ENCODE data around the gene SDR42E2. TPM values are rescaled to one million over a fixed set of nuclear protein-coding genes. Genes with fewer than 3 reads are reported as not detected.
"Not testable (repeated sequence)": the region's sequence is repeated elsewhere in the genome, so short reads cannot be mapped to it uniquely, and the experiment has no call there.

Gene SDR42E2
- polyA plus RNA-seq, 10 donors = 0.05 to 0.13 (median 0.05) TPM; not detected in 5

DNA sequence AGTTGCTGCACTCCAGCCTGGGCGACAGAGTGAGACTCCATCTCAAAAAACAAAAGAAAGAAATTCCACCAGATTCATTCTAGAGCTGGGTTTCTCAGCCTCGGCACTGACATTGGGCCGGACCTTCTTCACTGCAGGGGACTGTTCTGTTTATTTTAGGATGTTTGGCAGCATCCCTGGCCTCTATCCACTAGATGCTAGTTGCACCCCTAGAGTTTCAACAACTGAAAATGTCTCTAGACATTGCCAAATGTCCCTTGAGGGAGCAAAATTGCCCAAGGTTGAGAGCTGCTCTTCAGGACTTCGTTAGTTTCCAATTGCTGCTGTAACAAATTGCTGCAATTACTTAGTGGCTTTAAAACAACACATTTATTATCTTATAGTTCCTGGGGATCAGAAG, 50.9 kb downstream of the SDR42E2 start:
- DNase-seq = no peak

DNA sequence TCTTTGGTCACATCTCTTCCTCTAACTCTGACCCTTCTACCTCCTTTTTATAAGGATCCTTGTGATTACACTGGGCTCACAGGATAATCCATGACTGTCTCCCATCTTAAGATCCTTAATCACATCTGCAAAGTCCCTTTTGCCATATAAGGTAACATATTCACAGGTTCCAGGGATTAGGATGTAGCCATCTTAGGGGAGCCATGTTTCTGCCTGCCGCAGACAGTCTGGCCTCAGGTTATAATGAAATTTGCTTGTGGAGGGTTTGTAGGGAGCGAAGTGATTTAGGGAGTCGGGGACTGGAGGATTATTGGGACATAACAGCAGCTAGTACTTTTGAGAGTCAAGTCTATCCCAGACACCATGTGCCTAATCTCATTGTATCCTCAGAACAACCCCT, 51.5 kb downstream of the SDR42E2 start:
- no peak for DNase-seq

DNA sequence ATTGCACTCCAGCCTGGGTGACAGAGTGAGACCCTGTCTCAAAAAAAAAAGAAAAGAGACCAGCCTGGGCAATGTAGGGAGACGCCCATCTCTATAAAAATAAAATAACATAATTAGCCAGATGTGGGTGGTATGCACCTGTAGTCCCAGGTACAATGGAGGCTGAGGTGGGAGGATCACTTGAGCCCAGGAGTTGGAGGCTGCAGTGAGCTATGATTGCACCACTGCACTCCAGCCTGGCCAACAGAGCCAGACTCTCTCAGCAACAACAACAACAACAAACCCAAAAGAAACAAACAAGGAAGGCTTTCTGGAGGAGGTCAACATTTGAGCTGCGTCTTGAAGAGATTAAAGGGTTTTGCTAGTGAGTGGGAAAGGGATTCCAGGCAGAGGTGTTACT, 52.1 kb downstream of the SDR42E2 start:
- no peak for DNase-seq

DNA sequence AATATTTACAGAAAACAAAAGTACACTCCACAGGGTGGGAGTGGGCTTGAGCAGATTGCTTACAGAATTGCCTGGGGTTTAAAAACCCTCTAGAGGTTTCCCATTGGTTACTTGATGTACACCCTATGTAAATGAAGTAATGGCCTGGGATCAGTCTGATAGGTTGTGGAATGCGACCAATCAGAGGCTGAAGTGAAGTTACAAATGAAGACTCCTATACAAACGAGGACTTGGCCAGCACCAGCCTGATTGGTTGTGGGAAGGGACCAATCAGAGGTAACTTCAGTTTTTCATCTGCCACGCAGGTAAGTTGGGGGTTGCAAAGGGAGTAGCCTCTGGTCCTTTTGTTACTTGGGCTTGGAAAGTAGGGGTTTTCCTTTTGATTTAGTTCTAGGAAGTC, 52.6 kb downstream of the SDR42E2 start:
- no peak for DNase-seq

DNA sequence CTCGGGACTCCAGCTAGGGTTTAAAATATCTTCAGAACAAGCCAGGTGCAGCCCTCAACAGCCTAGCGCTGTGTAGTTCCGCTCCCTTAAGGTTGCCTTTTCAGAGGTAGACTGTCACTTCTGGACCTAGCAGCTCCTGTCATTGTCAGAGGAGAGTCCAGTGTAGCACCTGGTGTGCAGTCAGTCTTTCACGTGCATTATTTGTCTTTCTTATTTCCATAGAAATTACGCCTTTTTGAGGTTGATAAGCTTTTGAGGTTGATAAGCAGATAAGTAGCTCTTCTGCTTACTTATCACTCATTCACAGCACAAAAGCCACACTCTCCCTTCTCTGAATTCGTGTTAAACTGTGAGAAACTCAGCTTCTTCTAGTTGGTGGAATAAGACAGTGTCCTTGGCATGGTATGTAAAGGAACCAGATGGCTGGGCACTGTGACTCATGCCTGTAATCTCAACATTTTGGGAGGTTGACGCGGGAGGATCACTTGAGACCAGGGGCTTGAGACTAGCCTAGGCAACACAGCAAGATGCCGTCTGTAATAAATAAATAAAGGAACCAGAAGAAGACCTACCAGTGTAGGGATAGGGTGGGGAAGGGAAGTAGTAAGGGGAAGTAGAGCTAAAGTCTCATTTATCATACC, 54.0 kb downstream of the SDR42E2 start:
- no peak for DNase-seq

DNA sequence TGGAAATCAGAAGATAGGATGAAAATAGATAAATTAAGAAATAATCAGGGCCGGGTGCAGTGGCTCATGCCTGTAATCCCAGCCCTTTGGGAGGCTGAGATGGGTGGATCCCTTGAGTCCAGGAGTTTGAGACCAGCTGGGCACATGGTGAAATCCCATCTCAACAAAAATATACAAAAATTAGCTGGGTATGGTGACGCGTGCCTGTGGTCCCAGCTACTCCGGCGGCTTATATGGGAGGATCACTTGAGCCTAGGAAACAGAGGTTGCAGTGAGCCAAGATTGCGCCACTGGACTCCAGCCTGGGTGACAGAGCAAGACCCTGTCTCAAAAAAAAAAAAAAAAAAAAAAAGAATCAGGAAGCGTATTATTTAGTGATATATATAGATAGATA, 54.5 kb downstream of the SDR42E2 start:
- DNase-seq = not testable (repeated sequence)

DNA sequence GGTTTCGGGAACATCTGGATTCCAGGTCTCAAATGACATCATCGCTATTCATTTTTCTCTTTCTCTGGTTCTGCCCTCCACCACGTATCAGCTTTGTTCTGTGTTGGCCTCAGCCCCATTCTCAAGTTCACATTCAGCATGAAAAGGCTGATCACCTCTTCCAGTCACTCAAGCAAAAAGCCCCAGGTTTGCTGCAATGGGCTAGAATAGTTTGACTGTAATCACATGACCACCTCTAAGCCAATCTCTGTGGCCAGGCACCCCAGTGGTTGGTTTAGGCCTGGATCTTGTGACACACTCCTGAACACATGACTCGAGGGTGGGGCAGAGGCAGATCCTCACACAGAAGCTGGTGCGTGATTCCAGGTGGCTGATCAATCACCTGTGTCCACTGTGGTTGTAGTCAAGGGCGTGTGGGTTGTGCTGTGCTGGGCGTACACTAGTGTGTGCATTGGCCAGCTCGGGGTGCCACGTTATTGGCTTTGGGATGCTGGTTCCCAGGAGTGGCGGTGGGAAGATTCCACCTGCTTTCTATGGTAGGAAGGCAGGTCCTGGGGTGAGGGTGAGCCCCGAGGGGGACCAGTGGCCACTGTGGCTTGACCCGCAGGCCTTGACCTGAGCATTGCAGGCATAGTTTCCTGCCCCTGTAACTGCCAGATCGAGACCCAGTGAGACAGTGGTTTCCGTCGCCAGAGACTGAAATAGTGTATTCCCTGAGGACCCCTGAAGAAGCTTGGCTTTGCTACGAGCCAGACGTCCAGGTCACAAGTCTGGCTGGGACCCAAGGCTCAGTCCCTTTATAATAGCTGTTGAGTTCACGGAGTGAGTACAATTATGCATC, 55.8 kb downstream of the SDR42E2 start:
- DNase-seq = no peak

DNA sequence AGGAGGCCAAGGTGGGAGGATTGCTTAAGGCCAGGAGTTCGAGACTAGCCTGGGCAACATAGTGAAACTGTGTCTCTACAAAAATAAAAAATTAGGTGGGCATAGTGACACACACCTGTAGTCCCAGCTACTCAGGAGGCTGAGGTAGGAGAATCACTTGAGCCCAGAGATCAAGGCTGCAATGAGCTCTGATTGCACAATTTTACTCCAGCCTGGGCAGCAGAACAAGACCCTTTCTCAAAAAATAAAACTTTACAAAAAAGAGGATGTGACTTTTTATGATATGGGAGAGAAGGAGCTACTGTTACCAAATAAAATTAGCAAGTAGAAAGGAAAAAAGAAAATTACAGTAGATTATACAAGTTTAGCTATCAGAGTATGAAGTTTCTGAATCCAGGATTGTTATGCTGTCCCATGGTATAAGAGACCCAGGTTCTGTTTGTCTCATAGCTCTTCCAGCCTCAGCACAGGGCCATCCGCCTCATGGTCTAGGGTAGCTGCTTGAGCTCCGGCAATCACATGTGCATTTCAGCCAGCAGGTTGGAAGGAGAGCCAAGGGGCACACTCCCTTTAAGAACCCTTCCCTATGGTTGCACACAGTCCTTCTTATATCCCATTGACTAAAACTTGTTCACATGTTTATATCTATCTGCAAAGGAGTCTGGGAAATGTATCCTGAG, 57.2 kb downstream of the SDR42E2 start:
- no peak for DNase-seq

DNA sequence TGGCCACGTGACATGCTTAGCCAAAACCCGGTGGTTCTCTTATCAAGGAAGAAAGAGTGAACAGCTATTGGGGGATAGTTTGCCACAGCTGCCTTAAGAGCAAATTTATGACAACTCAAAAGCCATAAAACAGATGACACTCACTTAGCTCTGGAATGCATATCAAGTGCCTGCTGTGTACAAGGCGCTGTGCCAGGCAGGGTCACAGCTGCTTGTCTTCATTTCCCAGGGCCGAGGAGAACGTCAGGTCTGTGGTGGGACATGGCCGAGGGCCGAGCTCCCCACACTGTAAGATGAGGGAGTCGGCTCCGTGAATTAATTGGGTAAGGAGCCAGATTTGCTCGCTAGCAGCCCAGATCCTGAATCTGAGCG, 57.7 kb downstream of the SDR42E2 start:
- DNase-seq = peak; percentile 81 to 90 (median 86)

DNA sequence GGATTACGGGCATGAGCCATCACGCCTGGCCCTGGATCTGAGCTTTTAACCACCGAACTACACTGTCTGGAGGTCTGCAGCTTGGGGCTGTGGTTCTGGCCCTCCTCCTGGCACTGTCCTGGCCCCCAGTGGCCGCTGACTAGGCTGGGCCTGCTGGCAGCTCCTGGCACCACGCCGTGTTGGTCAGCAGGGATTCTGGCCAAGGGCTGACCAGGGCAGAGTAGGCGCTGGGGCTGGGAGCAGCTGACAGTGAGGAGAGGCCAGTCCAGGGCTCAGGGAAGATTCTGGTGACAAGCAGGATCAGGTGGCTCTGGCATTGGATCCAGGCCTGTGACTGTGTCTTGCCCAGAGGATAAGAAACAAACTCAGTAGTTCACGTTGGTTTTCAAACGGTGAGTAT, 58.4 kb downstream of the SDR42E2 start:
- DNase-seq = peak; percentile 57 to 71 (median 66)

DNA sequence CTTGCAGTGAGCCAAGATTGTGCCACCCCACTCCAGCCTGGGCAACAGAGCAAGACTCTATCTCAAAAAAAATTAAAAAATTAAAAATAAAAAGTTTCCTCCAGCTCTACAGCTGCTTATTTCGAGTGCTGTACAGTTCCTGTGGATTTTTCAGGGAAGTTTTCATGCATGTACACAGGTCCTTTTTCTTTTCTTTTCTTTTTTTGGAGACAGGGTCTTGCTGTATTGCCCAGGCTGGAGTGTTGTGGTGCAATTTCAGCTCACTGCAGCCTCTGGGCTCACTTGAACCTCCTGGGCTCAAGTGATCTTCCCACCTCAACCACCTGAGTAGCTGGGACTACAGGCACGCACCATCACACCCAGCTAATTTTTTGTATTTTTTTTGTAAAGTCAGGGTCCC, 59.7 kb downstream of the SDR42E2 start:
- DNase-seq = no peak

DNA sequence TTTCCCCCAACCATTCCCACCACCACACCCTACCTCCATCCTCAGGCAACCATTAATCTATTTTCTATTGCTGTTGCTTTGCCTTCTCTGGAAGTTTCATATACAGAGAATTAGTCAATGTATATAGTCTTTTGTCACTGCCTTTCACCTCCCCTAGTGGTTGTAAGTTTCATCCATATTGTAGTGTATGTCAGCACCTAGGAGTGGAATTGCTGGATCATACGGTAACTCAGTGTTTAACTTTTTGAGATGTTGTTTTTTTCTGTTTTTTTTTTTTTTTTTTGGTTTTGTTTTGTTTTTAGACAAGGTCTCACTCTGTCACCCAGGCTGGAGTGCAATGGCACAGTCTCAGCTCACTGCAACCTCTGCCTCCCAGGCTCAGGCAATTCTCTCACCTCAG, 60.7 kb downstream of the SDR42E2 start:
- DNase-seq = no peak

DNA sequence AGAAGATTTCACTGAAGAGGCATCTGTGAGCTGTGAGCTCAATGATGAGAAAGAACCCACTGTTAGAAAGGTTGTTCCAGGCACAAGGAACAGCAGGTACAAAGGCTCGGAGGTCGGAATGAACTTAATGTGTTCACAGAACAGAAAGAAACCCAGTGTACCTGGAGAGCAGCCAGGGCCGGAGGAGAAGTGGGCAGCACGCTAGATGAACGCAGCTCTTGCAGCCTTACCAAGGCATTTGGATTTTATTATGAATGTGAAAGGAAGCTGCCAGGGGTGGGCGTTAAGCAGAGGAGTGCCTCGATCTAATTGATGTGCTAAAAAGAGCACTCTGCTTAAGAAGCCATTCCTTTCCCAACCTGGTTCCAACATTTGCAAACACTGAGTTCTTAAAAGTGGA, 62.8 kb downstream of the SDR42E2 start:
- DNase-seq = no peak

DNA sequence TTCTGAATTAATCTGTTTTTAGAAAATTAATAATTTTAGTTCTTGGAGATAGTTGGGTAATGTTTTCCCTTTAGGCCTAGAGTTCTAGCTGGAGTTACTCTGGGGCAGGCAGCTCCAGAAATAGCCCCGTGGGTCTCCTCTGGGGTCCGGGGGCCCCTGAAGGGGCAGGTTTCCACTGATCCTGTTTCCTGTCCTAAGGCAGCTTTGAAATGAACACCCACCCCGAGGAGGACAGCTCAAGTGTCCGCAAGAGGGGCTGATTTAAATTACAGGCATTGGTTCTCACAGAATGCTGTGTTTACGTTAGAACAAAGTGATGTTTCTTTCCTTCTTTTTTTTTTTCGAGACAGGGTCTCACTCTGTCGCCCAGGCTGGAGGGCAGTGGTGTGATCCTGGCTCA, 67.6 kb downstream of the SDR42E2 start:
- no peak for DNase-seq

DNA sequence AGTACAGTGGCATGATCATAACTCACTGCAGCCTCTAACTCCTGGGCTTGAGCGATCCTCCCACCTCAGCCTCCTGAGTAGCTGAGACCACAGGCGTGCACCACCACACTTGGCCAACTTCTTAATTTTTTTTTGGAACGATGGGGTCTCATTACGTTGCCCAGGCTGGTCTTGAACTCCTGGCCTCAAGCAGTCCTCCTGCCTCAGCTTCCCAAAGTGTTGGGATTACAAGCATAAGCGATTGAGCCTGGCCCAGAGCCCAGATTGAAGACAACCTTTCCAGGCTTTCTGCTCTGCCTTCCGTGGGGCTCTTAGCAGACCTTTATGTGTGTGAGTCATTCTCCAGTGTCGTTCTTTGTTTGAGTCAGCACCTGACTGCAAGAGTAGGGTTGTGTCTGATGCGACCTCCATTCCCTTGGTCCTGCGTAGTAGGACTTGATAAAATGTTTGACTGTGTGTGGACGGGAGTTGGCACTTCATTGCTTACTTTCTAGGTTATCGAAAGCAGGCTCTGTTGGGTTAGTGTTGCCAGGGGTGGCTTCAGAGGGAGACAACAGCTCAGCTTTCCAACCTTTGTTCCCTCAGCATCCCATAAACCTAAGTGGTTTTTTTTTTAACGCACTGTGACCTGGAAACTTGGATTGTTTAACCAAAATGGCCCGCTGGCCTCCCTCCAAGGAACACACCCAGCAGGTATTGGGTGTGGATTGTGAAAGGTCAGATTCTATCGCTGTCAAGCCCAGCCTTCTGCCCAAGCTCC, 70.2 kb downstream of the SDR42E2 start:
- no peak for DNase-seq

DNA sequence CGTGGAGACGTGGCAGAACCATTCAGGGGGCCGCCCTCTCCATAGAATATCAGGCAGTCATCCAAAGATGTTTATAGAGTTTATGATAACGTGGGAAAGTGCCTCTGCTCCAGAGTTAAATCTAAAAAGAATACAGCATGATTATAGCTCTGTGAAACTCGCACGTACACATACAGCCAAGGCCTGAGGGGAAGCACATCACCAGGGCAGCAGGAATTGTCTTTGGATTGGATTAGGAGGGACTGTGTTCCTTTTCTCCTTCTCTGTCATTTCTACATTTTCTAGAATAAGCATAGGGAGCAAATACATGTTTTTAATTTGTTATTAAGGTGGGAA, 70.7 kb downstream of the SDR42E2 start:
- no peak for DNase-seq

DNA sequence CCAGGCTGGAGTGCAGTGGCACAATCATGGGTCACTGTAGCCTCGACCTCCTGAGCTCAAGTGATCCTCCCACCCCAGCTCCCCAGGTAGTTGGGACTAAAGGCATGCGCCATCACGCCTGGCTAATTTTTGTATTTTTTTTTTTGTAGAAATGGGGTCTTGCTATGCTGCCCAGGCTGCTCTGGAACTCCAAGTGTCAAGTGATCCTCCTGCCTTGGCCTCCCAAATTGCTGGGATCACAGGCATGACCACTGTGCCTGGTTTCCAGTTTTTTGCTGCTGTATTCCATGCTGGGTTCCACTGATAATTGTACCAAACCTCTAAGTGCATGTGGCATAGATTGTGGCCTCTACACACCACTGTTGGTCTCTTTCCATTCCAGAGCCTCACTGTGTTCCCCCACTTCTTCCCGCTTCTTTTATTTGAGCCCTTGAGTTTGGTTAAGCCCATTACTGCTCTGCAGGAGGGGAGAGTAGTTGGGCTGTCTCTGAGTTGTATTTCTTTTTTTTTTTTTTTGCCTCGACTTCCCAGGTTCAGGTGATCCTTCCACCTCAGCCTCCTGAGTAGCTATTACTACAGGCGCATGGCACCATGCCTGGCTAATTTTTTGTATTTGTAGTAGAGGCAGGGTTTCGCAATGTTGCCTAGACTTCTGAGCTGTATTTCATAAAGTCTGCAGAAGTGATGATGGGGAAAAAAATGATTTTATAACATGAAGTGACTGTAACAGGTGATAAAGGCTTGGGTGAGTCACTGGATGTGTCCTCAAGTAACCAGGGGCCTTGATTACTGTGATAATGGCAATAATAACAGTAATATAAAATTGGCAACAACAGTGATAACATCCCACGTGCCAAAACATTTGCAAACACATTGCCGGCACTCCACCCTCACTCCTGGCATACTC, 73.8 kb downstream of the SDR42E2 start:
- DNase-seq = no peak

DNA sequence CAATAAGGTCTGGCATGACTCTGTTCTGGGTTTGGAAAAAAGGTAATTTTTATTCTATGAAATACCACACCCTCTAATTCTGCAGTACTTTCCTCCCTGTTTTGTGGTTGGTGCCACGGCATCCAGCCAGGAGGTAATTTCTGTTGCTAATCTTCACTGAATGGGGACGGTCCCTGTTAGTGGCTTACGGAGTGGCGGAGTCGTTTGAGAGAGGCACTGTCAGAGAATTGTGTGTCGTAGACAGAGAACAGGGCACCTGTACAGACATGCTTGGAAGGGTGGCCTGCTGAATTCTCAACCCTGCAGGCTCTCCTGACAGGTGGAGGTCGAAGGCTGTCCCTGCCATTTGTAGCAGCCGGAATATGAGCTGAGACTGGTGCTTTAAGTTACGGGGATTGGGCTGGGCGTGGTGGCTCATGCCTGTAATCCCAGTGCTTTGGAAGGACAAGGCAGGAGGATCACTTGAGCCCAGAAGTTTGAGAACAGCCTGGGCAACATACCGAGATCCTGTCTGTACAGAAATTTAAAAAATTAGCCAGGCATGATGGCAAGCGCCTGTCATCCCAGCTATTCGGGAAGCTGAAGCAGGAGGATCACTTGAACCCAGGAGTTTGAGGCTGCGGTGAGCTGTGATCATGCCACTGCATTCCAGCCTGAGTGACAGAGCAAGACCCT, 77.0 kb downstream of the SDR42E2 start:
- DNase-seq = no peak

DNA sequence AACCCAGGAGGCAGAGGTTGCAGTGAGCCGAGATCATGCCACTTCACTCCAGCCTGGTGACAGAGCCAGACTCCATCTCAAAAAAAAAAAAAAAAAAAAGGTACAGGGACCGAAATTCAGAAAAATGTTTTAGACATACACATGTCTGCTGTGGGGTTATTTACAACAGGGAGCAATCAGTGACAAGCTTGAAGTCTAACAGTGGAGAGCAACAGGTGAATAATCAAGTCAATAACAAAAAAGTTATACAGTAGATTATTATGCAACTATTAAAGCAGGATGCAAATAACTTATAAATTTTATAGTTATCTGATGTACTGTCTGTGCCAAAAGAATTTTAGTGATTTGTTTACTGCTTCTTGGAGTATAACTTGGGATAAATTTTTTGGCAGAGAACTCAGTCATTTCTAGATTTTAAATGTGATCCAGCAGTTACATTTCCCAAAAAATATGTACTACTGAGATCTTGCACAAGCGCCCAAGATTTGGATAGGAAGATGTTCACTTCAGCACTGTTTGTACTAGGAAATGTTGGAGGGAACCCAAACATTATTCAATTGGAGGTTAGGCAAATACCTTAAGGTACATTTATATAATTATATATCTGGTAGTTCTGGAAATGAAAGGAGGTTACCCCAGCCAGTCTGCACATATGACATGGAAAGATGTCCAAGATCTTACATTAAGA, 77.9 kb downstream of the SDR42E2 start:
- peak; percentile 80 to 93 (median 87) for DNase-seq
